ENCODE measurements around the gene ZBTB20.
"Not testable (repeated sequence)": the region's sequence is repeated elsewhere in the genome, so short reads cannot be mapped to it uniquely, and the experiment has no call there.

ZBTB20 gene

DNA sequence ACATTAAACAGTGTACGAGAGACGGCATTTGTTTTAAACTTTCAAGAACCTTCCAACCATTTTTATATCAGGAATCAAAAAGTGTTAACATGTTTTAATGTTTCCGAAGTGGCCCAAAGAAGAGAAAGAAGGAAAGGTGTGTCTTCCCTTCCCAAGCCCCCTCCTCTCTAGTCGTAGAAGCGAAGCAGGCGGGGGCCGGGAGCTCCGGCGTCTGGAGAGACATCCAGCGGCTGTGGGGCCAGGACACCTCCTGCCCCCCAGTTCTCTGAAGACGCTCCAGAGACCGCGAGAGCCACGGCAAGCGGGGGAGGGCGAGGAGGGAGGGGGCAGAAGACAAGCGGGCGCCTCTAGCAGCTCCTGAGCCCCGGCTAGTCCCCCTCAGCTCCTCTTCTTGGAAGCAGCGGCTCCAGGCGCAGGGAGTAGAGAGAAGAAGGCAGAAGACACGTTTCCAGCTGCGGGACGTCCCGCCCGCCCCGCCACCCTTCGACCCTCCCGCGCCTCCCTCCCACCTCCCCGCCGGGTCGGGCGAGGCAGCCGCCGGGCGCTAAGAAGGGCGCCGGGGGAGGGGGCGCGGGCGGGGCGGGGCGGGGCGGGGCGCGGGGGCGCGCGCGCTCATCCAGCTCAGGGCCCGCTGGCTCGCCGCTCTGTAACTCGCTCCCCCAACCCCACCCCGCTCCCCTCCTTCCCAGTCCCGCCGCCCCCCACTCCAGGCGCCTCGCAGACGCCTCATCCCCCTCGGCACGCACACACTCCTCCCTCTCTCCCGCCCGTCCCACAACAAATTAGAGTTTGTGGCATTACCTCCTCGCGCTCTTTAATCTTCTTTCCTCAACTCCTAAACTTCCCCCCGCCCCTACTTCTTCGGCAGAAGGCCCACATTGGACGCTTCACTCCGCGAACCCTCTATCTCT lies at the start of gene ZBTB20:
ZBTB20 (minus strand) TSS at position 871 of the 911 bp plus-strand sequence.
- no peak for DNase-seq (ENCODE audit: low read depth)

DNA sequence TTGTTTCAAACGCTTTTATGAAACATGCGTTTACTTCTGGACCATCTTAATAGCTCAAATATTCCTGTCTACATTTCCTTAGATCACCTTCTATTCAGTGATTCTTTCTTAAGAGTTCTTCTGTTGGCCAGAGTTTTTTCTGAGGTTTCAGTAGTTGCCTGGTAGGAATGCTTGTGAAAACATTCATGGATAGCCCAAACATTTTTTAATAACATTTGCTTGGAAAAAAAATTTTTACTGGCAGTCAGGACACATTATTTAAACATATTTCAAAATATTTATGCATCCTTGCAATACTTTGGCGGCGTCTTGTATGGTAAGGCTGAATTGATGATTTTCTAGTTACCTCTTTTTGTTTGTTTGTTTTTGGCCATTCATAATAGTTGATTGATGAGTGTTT lies 47.4 kb upstream of the ZBTB20 start:
- DNase-seq (ENCODE audit: low read depth), result no peak

DNA sequence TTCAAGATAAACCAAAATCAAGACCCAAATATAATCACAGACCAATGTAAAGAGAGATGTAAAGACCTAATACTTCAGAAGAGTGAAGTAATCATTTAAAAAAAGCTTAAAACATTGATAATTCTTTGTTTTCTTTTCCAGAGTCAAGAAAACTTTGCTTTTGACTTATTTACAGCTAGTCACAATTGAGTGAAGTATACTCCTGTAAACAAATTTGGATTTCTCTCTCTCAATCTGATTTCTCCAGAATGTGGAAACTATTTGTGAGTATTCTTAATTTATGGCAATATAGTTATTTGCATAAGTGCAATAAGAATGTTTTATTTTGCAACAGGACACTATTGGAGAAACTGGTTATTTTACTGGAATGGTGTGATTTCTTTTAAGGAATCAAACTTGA lies 43.7 kb upstream of the ZBTB20 start:
- no peak for DNase-seq (ENCODE audit: low read depth)

- no peak for DNase-seq (ENCODE audit: low read depth)
Observed at GRCh38 chr3:115187149-115187757, 40.2 kb upstream of the ZBTB20 start.

GRCh38 chr3:115186351-115187148 lies 39.5 kb upstream of the ZBTB20 start:
- no peak for DNase-seq (ENCODE audit: low read depth)

GRCh38 chr3:115184859-115185572 lies 37.9 kb upstream of the ZBTB20 start:
- not testable (repeated sequence) for DNase-seq (ENCODE audit: low read depth)

DNA sequence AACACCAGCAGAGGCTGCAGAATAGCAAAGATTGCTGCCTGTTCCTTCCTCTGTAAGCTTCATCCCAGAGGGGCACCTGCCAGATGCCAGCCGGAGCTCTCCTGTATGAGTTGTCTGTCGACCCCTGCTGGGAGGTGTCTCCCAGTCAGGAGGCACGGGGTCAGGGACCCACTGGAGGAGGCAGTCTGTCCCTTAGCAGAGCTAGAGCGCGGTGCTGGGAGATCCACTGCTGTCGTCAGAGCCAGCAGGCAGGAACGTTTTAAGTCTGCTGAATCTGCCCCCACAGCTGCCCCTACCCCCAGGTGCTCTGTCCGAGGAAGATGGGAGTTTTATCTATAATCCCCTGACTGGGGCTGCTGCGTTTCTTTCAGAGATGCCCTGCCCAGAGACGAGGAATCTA lies 31.8 kb upstream of the ZBTB20 start:
- DNase-seq (ENCODE audit: low read depth), result not testable (repeated sequence)

GRCh38 chr3:115169808-115170207 lies 22.7 kb upstream of the ZBTB20 start:
- no peak for DNase-seq (ENCODE audit: low read depth)

GRCh38 chr3:115165701-115166100 lies 18.6 kb upstream of the ZBTB20 start:
- no peak for DNase-seq (ENCODE audit: low read depth)

DNA sequence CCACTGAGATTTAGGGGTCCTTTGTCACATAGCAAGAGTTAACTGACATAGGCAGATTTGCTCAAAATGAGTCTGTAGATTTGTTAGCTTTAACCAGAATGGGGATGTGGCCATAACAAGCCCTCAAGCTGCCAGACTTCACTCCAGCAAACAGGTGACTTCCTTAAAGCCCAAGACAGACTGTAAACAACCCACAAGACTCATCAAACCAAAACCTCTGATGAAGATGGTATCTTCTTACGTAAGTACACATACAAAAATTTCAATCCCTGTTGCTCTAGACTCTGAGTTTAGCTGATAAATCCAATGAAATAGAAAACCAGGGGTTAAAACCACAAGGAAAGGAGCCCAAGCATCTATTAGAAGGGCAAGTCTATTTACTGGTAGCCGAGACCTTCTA lies 18.2 kb upstream of the ZBTB20 start:
- DNase-seq (ENCODE audit: low read depth), result no peak

DNA sequence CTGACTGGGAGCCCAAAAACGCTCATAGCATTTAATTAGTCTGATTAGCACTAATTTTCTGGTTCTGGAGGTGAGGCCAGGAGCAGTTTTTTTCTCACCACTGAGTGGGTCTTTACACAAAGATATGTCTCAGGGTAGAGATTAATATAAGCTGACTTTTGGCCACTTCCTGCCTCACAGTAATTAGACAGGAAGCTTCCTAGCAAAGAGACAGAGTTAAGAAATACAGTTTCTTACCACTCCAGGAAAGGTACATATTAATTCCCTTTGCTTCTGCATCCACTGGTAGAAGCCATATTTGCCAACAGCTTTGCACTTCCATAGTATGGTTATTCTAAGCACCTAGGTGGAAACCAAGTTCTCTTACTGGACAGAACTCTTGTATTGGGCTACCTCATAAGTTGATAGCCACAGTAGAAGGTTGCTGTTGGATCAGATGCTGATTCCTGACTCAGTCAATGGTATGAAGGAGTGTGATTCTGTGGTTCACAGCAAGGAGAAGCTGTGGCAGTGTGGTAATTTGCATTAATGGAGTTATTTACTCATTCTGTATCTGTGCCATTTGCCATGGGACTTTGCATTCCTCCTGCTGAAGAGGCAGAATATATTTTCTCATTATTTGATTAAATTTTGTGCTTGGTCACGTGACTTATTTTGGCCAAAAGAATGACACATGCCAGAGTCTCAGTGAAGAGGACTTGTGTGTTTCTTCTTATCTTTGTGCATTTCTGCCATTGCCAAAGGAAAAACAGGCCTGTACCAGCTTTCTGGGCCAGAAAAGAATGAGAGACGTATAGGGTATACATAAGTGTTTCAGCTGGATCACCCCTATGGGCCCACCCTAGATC lies 17.5 kb upstream of the ZBTB20 start:
- no peak for DNase-seq (ENCODE audit: low read depth)

DNA sequence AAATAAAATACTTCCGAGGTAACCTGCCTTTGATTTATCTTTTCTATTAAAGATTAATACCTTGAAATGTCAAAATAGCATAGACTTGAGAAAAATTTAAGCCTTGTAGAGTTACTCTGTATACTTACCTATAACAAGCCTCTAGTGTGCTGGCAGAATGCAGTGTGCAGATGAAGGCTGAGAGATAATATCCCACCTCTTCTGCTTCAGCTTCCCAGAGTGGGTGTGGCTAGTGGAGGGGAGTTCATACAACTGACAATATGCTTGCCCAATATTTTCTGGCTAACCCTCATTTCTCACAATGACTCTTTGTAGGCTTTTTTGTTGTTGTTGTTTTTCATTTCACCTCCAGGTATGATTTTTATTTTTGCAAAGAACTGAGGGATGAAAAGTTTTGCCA lies 15.7 kb upstream of the ZBTB20 start:
- DNase-seq (ENCODE audit: low read depth), result no peak

DNA sequence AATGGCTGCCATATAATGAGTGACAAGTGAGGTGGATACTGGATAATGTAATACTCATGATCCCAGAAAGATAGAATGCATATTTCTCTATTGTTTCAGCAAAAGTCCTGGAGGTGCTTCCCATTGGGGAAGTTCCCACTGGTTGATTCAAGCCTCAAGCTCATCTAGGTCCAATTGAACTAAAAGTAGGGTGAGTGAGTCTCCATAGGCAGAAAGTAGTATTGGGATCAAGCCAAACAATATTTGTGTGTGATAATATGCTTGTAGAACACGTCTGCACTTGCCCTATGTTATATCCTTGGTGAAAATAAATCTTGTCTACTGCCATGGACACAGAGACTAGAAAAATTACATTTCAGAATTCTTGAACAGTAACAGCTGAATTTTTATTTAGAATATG lies 14.8 kb upstream of the ZBTB20 start:
- DNase-seq (ENCODE audit: low read depth), result no peak

DNA sequence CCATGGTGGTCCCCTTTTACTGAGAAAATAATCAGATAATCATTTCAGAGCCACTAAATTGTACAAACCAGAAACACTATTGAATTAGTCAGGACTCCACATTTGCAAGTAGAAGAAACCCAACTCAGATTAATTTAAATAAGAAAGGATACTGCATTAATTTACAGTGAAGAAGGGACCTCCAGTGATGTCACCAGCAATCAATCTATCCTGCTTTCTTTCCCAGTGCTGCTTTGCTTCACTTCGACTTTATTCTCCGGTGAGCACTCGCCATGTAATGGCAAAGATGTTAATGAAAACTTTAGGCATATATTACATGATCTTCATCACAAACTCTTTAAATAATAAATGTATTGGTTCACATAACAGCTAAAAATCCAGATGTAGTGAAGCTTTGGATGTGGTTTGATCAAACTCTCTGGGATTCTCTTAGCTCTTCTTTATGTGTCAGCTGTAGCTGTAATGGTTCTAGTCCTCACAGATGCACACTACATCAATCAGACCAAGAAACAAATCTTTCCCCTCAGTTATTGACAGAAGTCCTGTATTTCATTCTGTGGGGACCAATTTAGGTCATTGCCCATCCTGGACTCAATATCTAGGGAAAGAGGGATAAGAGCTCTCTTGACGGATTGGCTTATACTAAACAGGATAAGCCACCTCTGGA lies 14.2 kb upstream of the ZBTB20 start:
- DNase-seq (ENCODE audit: low read depth), result no peak

DNA sequence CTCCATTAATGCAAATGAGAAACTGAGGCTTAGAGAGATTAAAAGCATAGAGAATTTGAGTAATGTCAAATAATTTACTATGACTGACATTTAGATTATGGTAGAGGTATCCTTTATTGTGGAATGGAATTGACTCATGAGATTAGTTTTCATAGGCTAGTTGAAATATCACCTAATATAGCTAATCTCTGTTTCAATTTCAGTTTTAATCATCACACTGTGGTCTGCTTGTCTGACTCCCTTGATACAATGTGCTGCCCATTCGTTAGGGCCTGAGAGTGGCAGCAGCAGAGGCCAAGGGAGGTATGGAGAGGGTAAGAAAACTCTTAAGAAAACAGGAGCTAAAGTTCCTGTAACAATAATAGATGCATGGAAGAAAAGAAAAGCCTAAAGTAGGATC lies 13.2 kb upstream of the ZBTB20 start:
- no peak for DNase-seq (ENCODE audit: low read depth)

DNA sequence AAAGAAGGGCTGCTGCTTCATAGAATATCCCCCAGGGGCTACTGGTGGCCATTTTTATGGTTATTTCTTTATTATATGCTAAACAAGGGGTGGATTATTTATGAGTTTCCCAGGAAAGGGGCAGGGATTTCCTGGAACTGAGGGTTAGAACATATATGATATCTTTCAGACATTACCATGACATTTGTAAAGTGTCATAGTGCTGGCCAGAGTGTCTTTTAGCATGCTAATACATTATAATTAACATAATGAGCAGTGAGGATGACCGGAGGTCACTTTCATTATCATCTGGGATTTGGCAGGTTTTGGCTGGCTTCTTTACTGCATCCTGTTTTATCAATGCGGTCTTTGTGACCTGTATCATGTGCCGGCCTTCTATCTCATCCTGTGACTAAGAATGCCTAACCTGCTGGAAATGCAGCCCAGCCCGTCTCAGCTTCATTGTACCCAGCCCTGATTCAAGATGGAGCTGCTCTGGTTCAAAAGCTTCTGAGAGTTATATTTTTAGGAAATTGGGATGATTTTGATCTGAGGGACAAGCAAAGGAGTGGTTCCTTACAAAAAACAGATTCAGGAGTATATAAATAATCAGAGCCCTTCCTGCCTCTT lies 9.1 kb upstream of the ZBTB20 start:
- DNase-seq (ENCODE audit: low read depth), result no peak

GRCh38 chr3:115154611-115155010 lies 7.5 kb upstream of the ZBTB20 start:
- DNase-seq (ENCODE audit: low read depth), result no peak

DNA sequence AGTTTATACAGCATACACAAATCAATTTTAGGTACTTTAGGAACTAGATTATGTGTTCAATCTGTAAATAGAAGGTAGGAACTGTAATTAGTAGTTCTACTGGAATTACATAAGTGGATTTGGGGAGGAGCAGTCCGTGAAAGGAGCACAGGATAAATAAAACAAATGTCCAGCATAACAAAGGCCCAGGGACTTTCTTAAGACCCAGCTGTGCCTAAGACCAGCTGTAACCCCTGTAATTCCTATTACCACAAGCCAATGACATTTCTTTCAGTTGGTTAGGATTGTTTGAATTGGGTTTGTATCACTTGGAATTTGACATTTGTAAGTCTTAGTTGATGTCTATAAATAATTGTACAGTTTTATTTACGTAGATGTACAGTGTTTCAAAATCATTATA lies 4.8 kb upstream of the ZBTB20 start:
- DNase-seq (ENCODE audit: low read depth), result no peak

GRCh38 chr3:115148142-115148790 lies 1.2 kb upstream of the ZBTB20 start:
- no peak for DNase-seq (ENCODE audit: low read depth)

Measured in CMK (cell line).